Stomach (tissue), 9 donors: ENCODE measurements around the gene HEATR1. TPM values are rescaled to one million over a fixed set of nuclear protein-coding genes. Genes with fewer than 3 reads are reported as not detected.
"Not testable (repeated sequence)": the region's sequence is repeated elsewhere in the genome, so short reads cannot be mapped to it uniquely, and the experiment has no call there.

Source experiments
- DNase-seq, 2 donors: peaks; one replicate each; pipeline versions ENCODE4 v3.0.0 to v3.0.0-alpha.2; 2013 to 2019
- H3K27ac ChIP-seq, 5 donors: fragments of 200-600 bp in 4 of 5; sonication (generic) in 4 of 5; one replicate each; pipeline ENCODE4 v1.5.1; 2013 to 2019; ENCODE audit warnings: mild to moderate bottlenecking in 1 of 5, moderate library complexity in 1 of 5
- H3K27me3 ChIP-seq, 3 donors: fragments of 200-600 bp; sonication (generic); one replicate each; pipeline ENCODE4 v1.5.1; 2017 to 2019; ENCODE audit warnings: mixed run types in 1 of 3
- H3K36me3 ChIP-seq, 4 donors: fragments of 200-600 bp; sonication (generic); 1 replicate in 3 of 4; 2 replicates in 1 of 4; pipeline ENCODE4 v1.5.1; 2016 to 2019
- H3K4me1 ChIP-seq, 4 donors: fragments of 200-600 bp; sonication (generic); one replicate each; pipeline ENCODE4 v1.5.1; 2016 to 2019
- H3K4me3 ChIP-seq, 4 donors: fragments of 200-600 bp; sonication (generic) in 3 of 4; one replicate each; pipeline ENCODE4 v1.5.1; 2016 to 2019; ENCODE audit warnings: mild to moderate bottlenecking in 1 of 4
- H3K9me3 ChIP-seq, 4 donors: fragments of 200-600 bp; sonication (generic); one replicate each; pipeline ENCODE4 v1.5.1; 2016 to 2019
- CTCF ChIP-seq, 7 experiments: fragments of 450-650 bp in 4 of 7; fragments of 200-600 bp in 3 of 7; sonication (generic) in 3 of 7; IDR thresholded peaks; one replicate each; pipeline ENCODE4 v1.5.1; 2016 to 2019; ENCODE audit warnings: antibody characterized with exemption in 7 of 7, control low read depth in 2 of 7, mild to moderate bottlenecking in 1 of 7
- EP300 ChIP-seq: sonication (generic); formaldehyde crosslinking; IDR thresholded peaks from one replicate; pipeline ENCODE4 v1.6.1; 2017; ENCODE audit warnings: antibody characterized with exemption
- POLR2A ChIP-seq, 4 donors: fragments of 450-650 bp; IDR thresholded peaks; one replicate each; pipeline ENCODE4 v1.6.1; 2016; ENCODE audit warnings: antibody characterized with exemption in 4 of 4, control low read depth in 2 of 4, mild to moderate bottlenecking in 1 of 4, moderate library complexity in 1 of 4
- POLR2AphosphoS5 ChIP-seq, 3 donors: sonication (generic); formaldehyde crosslinking; IDR thresholded peaks; one replicate each; pipeline ENCODE4 v1.6.1; 2016; ENCODE audit warnings: antibody characterized with exemption in 3 of 3
- WGBS, 5 donors: extraction: QIAGEN DNeasy Blood & Tissue Kit in 3 of 5; methylation state at CpG; one replicate each; pipeline versions ENCODE4 v1.1.5 to v1.1.7; 2013 to 2018; 5-methylcytosine and 5-hydroxymethylcytosine counted together
- intact Hi-C: fragments of 100-400 bp; cut with DNase I; formaldehyde crosslinking; loops from one replicate; pipeline ENCODE4 v1.15.1; 2023; ENCODE audit warnings: low total_unique reads
- polyA plus RNA-seq, 3 donors: library from polyadenylated mRNA; stranded (reverse); fragments of 200-250 nt; gene quantifications; one replicate each; pipeline ENCODE4 v1.2.3, GENCODE V29; 2013
- total RNA-seq, 5 donors: library from RNA; depleted of rRNA; stranded (reverse); fragments of >200 nt; gene quantifications; one replicate each; pipeline versions ENCODE4 v1.1.0 to v1.2.3, GENCODE V29; 2014 to 2016
- donor health status: healthy with polysubstance abuse.
- donor health status: Bipolar disorder and iron deficiency.
- donor health status: healthy.

HEATR1 gene
- total and polyA plus RNA-seq, 8 donors: 2.4 to 51.8 (median 12.1) TPM

- Histone ChIP-seq H3K4me3 (no peak overlapping the region), H3K27me3 (no peaks in the 10 kb centered on the region), H3K36me3 (peaks cover 42 to 100% (median 98%) of the 10 kb centered on the region in 4 donors), H3K27ac (no peak overlapping the region), H3K4me1 (no peaks in the 10 kb centered on the region), H3K9me3 (no peaks in the 10 kb centered on the region)
- no peak for DNase-seq
- WGBS, 5 donors: 78 to 97% (median 90%) methylated on average over 2 of the region's 2 CpGs
- intact Hi-C loops: no loop called here
- TF ChIP-seq EP300 (no peak), POLR2AphosphoS5 (IDR thresholded peaks at IDR 0.05) (no peak), CTCF (IDR thresholded peaks at IDR 0.05) (no peak), POLR2A (IDR thresholded peaks at IDR 0.05) (no peak)
These were observed 22.8 kb downstream of the HEATR1 start for GRCh38 chr1:236581528-236581927.

- H3K36me3 ChIP-seq: peaks cover 40 to 100% (median 98%) of the 10 kb centered on the region in 4 donors
- DNase-seq, H3K27ac ChIP-seq, intact Hi-C loops, H3K27me3 ChIP-seq, H3K4me1 ChIP-seq, H3K4me3 ChIP-seq, H3K9me3 ChIP-seq: not testable (repeated sequence)
- 92 to 100% (median 96%) methylated on average over 3 of the region's 3 CpGs for WGBS, 5 donors
These were observed 23.9 kb downstream of the HEATR1 start for GRCh38 chr1:236580404-236580803.

GRCh38 chr1:236578661-236579060, 25.7 kb downstream of the HEATR1 start:
- WGBS, 5 donors: 95 to 98% (median 98%) methylated on average over 3 of the region's 3 CpGs
- Histone ChIP-seq H3K36me3 (peaks cover 39 to 100% (median 98%) of the 10 kb centered on the region in 4 donors), H3K4me3 (no peak overlapping the region), H3K9me3 (no peaks in the 10 kb centered on the region), H3K27me3 (no peaks in the 10 kb centered on the region), H3K27ac (no peak overlapping the region), H3K4me1 (no peaks in the 10 kb centered on the region)
- intact Hi-C loops: no loop called here
- no peak for TF ChIP-seq POLR2AphosphoS5 (IDR thresholded peaks at IDR 0.05)
- TF ChIP-seq POLR2A (IDR thresholded peaks at IDR 0.05): no peak
- TF ChIP-seq EP300: no peak
- TF ChIP-seq CTCF (IDR thresholded peaks at IDR 0.05): no peak
- DNase-seq: no peak

- intact Hi-C loops, H3K4me1 ChIP-seq, H3K4me3 ChIP-seq, H3K9me3 ChIP-seq, DNase-seq, H3K27ac ChIP-seq, H3K27me3 ChIP-seq: not testable (repeated sequence)
- peaks cover 40 to 100% (median 98%) of the 10 kb centered on the region in 4 donors for H3K36me3 ChIP-seq
- WGBS, 5 donors: 79 to 88% (median 88%) methylated on average over 7 of the region's 7 CpGs
These were observed 27.3 kb downstream of the HEATR1 start for GRCh38 chr1:236577041-236577440.

GRCh38 chr1:236576004-236576403, 28.3 kb downstream of the HEATR1 start:
- Histone ChIP-seq H3K27ac (no peak overlapping the region), H3K9me3 (no peaks in the 10 kb centered on the region), H3K36me3 (peaks cover 40 to 100% (median 98%) of the 10 kb centered on the region in 4 donors), H3K27me3 (no peaks in the 10 kb centered on the region), H3K4me1 (no peaks in the 10 kb centered on the region), H3K4me3 (no peak overlapping the region)
- TF ChIP-seq POLR2A (IDR thresholded peaks at IDR 0.05) (no peak), EP300 (no peak), POLR2AphosphoS5 (IDR thresholded peaks at IDR 0.05) (no peak), CTCF (IDR thresholded peaks at IDR 0.05) (no peak)
- no peak for DNase-seq
- WGBS, 5 donors: 43 to 71% (median 67%) methylated on average over 2 of the region's 2 CpGs
- intact Hi-C loops: no loop called here
